Stomach (tissue), 4 donors: ENCODE measurements around the gene SGTB.

ENCODE experiments used
- POLR2AphosphoS5 ChIP-seq, 3 donors: sonication (generic); formaldehyde crosslinking; IDR thresholded peaks; one replicate each; pipeline ENCODE4 v1.6.1; 2016; ENCODE audit warnings: antibody characterized with exemption in 3 of 3
- TF ChIP-seq, protein P1 (sequence below), 7 experiments: fragments of 450-650 bp in 4 of 7; fragments of 200-600 bp in 3 of 7; sonication (generic) in 3 of 7; IDR thresholded peaks; one replicate each; pipeline ENCODE4 v1.5.1; 2016 to 2019; ENCODE audit warnings: antibody characterized with exemption in 7 of 7, control low read depth in 2 of 7, mild to moderate bottlenecking in 1 of 7

DNA sequence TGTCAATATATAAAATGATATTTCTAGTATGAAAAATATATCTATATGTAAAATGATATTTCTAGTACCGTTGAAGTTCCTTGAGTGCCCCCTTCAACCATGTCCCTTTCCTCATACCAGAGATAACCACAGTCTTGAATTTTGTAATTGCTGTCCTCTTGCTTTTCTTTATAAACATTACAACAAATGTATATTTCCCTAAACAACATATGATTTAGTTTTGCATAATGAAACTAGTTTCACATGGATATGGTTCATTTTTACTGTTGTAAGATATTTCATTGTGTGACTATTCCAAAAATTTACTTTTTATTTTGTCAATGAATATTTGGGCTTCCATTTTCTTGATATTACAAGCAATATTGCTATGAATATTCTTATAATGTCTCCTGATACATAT lies 14.1 kb upstream of the SGTB start:
- TF ChIP-seq, protein P1, sequence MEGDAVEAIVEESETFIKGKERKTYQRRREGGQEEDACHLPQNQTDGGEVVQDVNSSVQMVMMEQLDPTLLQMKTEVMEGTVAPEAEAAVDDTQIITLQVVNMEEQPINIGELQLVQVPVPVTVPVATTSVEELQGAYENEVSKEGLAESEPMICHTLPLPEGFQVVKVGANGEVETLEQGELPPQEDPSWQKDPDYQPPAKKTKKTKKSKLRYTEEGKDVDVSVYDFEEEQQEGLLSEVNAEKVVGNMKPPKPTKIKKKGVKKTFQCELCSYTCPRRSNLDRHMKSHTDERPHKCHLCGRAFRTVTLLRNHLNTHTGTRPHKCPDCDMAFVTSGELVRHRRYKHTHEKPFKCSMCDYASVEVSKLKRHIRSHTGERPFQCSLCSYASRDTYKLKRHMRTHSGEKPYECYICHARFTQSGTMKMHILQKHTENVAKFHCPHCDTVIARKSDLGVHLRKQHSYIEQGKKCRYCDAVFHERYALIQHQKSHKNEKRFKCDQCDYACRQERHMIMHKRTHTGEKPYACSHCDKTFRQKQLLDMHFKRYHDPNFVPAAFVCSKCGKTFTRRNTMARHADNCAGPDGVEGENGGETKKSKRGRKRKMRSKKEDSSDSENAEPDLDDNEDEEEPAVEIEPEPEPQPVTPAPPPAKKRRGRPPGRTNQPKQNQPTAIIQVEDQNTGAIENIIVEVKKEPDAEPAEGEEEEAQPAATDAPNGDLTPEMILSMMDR (IDR thresholded peaks at IDR 0.05) = no peak
- no peak for TF ChIP-seq POLR2AphosphoS5 (IDR thresholded peaks at IDR 0.05)
